C4-2B (cell line): Measurements from ENCODE around the gene HEATR5A.
"Not testable (repeated sequence)": the region's sequence is repeated elsewhere in the genome, so short reads cannot be mapped to it uniquely, and the experiment has no call there.

Source experiments
- H3K27ac ChIP-seq: fragments of 450-650 bp; 2 replicates; pipeline ENCODE4 v1.5.1; 2017
- ZFX ChIP-seq: fragments of 450-650 bp; IDR thresholded peaks from 2 replicates; pipeline ENCODE4 v1.6.1; 2017
- TF ChIP-seq, protein P1 (sequence below): fragments of 450-650 bp; conservative IDR thresholded peaks from 2 replicates; pipeline ENCODE4 v1.5.1; 2017; ENCODE audit warnings: mild to moderate bottlenecking

Gene HEATR5A

DNA sequence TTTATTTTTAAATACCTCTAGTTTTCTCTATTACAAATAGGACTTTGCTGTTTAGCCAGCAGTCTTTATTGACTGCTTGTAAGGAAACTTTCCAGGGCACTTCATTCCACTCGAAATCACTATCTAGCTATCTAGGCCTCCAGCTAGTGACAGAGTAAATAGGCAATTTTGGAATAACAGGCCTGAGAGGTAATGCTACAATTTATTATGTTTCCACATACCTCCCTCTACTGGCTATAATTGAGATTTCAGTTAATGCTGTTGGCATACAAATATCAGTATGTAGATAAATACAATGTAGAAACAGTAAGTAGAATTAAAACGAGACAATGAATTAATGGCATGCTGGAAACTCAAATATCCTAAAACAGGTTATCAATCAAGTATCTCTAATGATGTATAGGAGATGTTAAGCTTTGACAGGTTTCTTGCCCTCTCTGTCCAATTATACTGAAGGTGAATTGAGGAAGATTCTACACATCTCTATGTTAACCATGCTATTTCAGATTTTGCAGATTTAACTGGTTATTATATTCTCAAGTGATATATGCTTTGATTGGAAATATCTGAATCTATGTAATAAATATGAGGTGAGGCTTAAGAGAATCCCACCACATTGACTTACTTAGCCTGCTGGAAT lies 29.7 kb upstream of the HEATR5A start:
- no peak overlapping the region for H3K27ac ChIP-seq
- no peak for TF ChIP-seq ZFX
- TF ChIP-seq, protein P1, sequence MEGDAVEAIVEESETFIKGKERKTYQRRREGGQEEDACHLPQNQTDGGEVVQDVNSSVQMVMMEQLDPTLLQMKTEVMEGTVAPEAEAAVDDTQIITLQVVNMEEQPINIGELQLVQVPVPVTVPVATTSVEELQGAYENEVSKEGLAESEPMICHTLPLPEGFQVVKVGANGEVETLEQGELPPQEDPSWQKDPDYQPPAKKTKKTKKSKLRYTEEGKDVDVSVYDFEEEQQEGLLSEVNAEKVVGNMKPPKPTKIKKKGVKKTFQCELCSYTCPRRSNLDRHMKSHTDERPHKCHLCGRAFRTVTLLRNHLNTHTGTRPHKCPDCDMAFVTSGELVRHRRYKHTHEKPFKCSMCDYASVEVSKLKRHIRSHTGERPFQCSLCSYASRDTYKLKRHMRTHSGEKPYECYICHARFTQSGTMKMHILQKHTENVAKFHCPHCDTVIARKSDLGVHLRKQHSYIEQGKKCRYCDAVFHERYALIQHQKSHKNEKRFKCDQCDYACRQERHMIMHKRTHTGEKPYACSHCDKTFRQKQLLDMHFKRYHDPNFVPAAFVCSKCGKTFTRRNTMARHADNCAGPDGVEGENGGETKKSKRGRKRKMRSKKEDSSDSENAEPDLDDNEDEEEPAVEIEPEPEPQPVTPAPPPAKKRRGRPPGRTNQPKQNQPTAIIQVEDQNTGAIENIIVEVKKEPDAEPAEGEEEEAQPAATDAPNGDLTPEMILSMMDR = peak; percentile 84

DNA sequence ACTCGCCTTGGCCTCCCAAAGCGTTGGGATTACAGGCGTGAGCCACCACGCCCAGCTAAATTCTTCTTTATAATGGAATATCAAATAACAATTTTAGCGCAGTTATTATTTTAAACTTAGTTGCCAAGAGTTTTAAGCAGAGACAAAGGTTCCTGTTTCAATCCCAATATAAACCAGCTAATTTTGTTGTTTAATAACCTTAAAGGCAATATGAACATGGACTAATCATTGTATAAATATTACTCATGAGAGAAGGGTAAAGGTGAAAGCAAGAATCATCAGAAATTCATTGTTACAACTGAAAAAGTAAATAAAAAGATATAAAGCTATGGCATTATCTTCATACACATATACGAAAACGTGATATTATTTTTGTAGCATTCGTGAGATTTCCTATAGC lies 28.8 kb upstream of the HEATR5A start:
- TF ChIP-seq, protein P1 = no peak
- TF ChIP-seq ZFX = no peak
- no peak overlapping the region for H3K27ac ChIP-seq

DNA sequence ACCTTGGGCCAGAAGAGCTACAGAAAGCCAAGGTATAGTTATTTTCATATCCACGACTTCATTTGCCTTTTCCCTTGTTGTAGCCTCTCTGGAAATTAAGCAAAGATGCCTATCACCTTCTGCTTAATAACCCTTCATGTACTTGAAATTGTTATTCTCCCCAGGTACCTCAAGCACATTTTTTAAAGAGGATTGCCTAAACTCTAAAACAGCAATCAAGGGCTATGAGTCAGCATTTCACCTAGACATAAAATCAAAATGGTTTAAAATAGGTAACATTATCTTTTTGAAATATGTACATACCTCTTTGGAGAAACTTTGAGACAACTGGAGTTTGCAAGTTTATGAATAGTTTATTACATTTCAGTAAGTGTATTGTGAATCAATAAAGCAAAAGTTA lies 25.4 kb upstream of the HEATR5A start:
- no peak overlapping the region for H3K27ac ChIP-seq
- no peak for TF ChIP-seq ZFX
- TF ChIP-seq, protein P1 = no peak

DNA sequence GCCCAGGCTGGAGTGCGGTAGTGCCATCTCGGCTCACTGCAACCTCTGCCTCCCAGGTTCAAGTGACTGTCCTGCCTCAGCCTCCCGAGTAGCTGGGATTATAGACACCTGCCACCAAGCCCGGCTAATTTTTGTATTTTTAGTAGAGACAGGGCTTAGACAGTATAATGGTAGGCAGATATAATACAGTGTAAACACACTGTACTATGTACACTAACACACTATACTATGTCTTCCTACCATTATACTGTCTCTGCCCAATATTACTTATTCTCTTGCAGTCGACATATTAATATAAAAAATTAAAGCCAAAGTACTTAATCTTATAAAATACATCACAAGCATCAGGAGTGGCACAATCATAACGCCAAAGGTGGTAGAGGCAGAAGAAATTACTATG lies 21.9 kb upstream of the HEATR5A start:
- no peak overlapping the region for H3K27ac ChIP-seq
- TF ChIP-seq, protein P1 = no peak
- no peak for TF ChIP-seq ZFX

DNA sequence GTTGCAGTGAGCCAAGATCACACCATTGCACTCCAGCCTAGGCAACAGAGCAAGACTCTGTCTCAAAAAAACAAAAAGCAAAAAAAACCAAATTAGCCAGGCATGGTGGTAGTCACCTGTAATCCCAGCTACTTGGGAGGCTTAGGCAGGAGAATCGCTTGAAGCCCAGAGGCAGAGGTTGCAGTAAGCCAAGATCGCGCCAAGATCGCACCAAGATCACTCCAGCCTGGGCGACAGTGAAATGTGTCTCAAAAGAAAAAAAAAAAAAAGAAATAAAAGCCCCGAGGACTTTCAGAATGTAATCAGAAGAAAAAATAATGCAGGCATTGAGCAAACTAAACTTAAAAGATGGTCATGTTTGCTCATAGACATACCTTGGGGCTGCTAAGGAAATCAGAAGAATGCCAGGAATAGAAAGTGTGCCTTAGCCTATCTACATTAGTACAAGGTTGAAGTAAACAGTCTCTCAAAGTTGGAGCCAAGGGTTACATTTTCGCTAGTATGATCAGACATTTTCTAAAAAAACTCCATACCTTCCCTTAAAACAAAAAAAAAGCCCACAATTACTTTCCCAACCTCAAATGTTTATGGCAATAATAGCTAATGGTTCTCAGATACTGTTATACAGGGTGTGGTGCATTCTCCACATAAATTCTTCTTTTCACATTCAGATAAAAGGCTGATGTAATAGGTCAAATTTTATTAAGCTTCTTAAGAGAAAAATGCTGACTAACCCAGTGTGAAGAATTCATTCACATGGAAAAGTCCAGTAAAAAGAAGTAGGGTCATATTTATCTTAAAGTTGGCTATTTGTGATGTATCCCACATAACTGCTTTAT lies 21.1 kb upstream of the HEATR5A start:
- no peak for TF ChIP-seq ZFX
- TF ChIP-seq, protein P1 = no peak
- H3K27ac ChIP-seq = no peak overlapping the region

DNA sequence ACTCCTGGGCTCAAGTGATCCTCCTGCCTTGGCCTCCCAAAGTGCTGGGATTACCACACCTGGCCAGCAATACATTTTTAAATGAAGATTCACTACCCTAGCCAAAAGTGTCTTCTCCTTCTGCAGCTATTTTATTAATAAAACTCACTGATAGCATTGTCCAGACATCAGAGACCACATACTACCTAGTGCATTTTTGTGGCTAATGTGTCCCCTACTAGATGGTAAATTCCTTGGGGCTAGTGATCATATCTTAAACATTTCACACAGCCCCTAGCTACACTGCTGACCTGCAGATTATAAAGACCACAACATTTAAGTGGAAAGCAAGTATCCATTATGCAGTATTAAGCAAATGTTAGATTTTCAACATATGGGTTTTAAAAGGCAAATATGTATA lies 19.9 kb upstream of the HEATR5A start:
- TF ChIP-seq, protein P1 = no peak
- TF ChIP-seq ZFX = no peak
- no peak overlapping the region for H3K27ac ChIP-seq

DNA sequence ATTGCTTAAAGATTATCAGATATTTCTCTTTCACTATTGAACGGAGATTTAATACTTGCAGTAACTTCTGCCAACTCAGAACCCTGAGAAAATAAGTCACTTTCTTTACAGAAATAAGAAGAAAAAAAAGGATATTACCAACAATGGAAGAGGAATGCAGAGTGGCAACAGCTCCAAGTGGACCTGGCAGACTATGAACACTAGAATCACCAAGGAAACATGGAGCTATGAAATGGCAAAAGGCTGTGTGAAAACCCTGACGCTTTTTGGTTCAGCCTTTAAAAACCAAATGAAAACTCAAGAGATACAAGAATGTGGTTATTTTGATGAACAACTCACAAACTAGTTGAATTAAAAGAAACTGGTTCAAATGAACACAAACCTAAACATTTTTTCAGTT lies 19.2 kb upstream of the HEATR5A start:
- TF ChIP-seq ZFX = no peak
- TF ChIP-seq, protein P1 = no peak
- H3K27ac ChIP-seq = no peak overlapping the region

DNA sequence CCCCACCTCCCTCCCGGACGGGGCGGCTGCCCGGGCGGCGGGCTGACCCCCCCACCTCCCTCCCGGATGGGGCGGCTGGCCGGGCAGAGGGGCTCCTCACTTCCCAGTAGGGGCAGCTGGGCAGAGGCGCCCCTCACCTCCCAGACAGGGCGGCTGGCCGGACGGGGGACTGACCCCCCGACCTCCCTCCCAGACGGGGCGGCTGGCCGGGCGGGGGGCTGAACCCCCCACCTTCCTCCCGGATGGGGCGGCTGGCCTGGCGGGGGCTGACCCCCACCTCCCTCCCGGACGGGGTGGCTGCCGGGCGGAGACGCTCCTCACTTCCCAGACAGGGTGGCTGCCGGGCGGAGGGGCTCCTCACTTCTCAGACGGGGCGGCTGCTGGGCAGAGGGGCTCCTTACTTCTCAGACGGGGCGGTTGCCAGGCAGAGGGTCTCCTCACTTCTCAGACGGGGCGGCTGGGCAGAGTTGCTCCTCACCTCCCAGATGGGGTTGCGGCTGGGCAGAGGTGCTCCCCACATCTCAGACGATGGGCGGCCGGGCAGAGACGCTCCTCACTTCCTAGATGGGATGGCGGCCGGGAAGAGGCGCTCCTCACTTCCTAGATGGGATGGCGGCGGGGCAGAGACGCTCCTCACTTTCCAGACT lies 16.8 kb upstream of the HEATR5A start:
- H3K27ac ChIP-seq = not testable (repeated sequence)
